GM18907 (cell line): ENCODE data around the gene SH3BGRL2.
"Not testable (repeated sequence)": the region's sequence is repeated elsewhere in the genome, so short reads cannot be mapped to it uniquely, and the experiment has no call there.

Source experiments
- ATAC-seq: cut with Tn5 transposase; IDR thresholded peaks from one replicate; pipeline ENCODE4 v1.9.1; 2021; ENCODE audit warnings: mild to moderate bottlenecking, moderate library complexity; ENCODE audit not compliant: unreplicated experiment

SH3BGRL2 gene

DNA sequence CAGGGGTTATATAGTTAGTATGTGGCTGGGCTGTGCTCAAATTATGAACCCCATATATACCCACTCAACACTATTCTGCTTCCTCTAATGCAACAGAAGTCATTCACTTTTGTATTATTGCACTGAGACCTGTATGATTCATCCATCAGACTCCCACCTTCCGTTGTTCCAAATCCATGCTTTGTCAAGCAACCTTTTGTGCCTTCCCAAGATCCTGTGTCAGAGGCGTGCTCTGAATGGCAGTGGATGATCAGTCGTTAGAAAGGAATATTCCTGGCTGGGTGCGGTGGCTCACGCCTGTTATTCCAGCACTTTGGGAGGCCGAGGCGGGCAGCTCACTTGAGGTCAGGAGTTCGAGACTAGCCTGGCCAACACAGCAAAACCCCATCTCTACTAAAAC, 103.2 kb downstream of the SH3BGRL2 start:
- ATAC-seq = no peak

DNA sequence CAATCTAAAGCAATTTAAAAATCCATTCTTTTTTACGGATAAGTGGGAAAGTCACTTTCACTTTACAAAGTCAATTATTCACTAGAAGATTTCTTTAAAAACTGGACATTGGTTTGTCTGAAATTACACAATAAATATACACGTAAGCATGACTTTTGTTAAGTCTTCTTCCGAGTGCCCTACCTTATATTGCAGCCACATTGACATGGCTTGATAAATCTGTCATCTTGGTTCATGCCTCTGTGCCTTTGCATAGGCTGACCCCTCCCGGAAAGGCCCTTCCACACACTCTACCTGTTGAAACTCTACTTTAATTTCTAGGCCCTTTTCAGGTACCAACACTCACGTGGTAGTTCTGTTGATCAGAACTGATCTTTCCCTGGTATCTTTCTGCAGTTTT, 104.1 kb downstream of the SH3BGRL2 start:
- ATAC-seq = no peak

DNA sequence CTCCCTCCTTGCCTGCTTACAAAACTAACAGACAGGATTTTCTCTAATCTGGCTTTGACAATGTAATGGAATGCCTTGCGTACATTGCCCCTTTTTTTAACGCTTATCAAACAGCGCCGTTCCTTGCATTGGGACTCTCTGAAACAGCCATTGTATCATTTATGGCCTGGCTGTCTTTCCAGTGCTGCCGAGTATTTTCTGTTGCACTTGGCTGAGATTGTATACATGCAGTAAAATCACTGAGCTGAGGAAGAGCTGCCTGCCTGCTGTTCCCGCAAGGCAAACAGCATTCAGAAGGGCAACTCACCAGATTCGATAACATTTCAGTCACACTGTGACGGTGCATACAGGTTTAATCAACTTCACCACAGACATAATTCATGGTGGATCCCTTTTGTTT, 106.0 kb downstream of the SH3BGRL2 start:
- no peak for ATAC-seq

DNA sequence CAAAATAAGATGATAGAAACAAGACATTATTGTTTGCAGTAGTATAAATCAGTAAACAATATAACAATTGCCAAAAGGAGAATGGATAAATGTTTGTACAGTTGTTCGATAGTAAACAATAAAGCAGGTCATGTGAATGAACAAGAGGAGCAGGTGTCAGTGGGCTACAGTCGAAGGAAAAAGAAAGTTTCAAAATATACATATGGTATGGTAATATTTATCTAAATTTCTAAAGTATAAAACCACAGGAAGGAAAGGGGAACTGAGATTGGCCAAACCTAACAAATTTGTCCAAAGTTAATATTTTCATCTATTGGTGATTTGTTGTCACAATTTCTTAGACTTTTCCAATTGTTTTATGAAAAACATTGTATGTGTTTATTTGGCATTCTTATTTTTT, 110.9 kb downstream of the SH3BGRL2 start:
- ATAC-seq = peak; percentile 59

DNA sequence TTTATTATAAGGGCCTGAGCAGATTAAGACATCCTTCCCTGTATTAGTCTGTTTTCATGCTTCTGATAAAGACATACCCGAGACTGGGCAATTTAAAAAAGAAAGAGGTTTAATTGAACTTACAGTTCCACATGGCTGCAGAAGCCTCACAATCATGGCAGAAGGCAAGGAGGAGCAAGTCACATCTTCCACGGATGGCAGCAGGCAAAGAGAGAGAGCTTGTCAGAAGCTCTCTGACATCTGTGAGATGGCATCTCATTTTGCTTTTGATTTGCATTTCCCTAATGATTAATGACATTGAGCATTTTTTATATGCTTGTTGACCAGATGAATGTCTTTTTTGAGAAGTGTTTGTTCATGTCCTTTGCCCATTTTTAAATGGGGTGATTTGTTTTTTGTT, 114.2 kb downstream of the SH3BGRL2 start:
- ATAC-seq = not testable (repeated sequence)

DNA sequence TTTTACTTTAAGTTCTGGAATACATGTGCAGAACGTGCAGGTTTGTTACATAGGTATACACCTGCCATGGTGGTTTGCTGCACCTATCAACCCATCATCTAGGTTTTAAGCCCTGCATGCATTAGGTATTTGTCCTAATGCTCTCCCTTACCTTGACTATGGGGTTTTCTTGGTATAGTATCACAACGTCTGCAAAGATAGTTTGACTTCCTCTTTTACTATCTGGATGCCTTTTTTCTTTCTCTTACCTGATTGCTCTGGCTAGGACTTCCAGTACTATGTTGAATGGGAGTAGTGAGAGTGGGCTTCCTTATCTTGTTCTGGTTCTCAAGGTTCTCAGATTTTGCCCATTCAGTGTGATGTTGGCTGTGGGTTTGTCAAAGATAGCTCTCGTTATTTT, 115.2 kb downstream of the SH3BGRL2 start:
- not testable (repeated sequence) for ATAC-seq

DNA sequence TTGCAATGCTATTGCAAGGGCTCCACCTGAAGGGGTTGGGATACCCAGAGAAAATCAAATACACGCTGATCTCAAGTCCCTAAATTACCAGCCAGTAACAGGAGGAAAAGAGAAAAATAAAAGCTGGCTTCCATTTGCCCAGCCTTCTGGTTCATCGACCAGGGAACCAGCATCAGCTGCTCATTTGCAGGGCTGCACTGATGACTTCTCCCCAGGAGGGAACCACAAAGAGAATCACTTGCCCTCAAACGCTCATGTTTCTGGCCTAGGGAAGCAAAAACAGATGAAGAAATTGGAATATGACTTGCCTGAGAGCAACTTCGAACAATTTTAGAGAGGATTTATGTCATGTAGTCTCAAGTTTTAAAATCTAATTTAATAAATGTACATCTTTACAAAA, 119.7 kb downstream of the SH3BGRL2 start:
- ATAC-seq = no peak
